Forelimb muscle (tissue), 1 donor: ENCODE data around the gene NHLRC2. TPM values are rescaled to one million over a fixed set of nuclear protein-coding genes. Genes with fewer than 3 reads are reported as not detected.

ENCODE experiments used
- DNase-seq: peaks from one replicate; pipeline ENCODE4 v3.0.0-alpha.2; 2013; ENCODE audit warnings: low read depth
- polyA plus RNA-seq: library from polyadenylated mRNA; unstranded; fragments of 120-200 nt; gene quantifications from one replicate; pipeline ENCODE4 v1.2.1, GENCODE V29; 2013; ENCODE audit not compliant: insufficient read length

The NHLRC2 gene
- polyA plus RNA-seq, 1 donor: 16.1 TPM

- DNase-seq: no peak
Measured at GRCh38 chr10:113865901-113866300, 11.4 kb downstream of the NHLRC2 start.

- DNase-seq: no peak
Measured at GRCh38 chr10:113866551-113867394, 12.3 kb downstream of the NHLRC2 start.

GRCh38 chr10:113867904-113868303 lies 13.4 kb downstream of the NHLRC2 start:
- DNase-seq: no peak

- no peak for DNase-seq
Measured at GRCh38 chr10:113869789-113870188, 15.3 kb downstream of the NHLRC2 start.

GRCh38 chr10:113872139-113873030 lies 17.9 kb downstream of the NHLRC2 start:
- DNase-seq: no peak

GRCh38 chr10:113875212-113875611 lies 20.8 kb downstream of the NHLRC2 start:
- DNase-seq: no peak

GRCh38 chr10:113876461-113876860 lies 22.0 kb downstream of the NHLRC2 start:
- no peak for DNase-seq

- no peak for DNase-seq
Measured at GRCh38 chr10:113879691-113880090, 25.2 kb downstream of the NHLRC2 start.

- DNase-seq: no peak
Measured at GRCh38 chr10:113880236-113880635, 25.8 kb downstream of the NHLRC2 start.

GRCh38 chr10:113882240-113882639 lies 27.8 kb downstream of the NHLRC2 start:
- no peak for DNase-seq

- DNase-seq: no peak
Measured at GRCh38 chr10:113889911-113890310, 35.5 kb downstream of the NHLRC2 start.

GRCh38 chr10:113890769-113891168 lies 36.3 kb downstream of the NHLRC2 start:
- DNase-seq: no peak

GRCh38 chr10:113891476-113891875 lies 37.0 kb downstream of the NHLRC2 start:
- DNase-seq: no peak

- DNase-seq: no peak
Measured at GRCh38 chr10:113893570-113893969, 39.1 kb downstream of the NHLRC2 start.

- no peak for DNase-seq
Measured at GRCh38 chr10:113894581-113894980, 40.1 kb downstream of the NHLRC2 start.

GRCh38 chr10:113895018-113895417 lies 40.6 kb downstream of the NHLRC2 start:
- DNase-seq: no peak

- no peak for DNase-seq
Measured at GRCh38 chr10:113897693-113898618, 43.5 kb downstream of the NHLRC2 start.

GRCh38 chr10:113899952-113900598 lies 45.6 kb downstream of the NHLRC2 start:
- DNase-seq: no peak

- DNase-seq: no peak
Measured at GRCh38 chr10:113905756-113906155, 51.3 kb downstream of the NHLRC2 start.

- no peak for DNase-seq
Measured at GRCh38 chr10:113907166-113907565, 52.7 kb downstream of the NHLRC2 start.

GRCh38 chr10:113908236-113908635 lies 53.8 kb downstream of the NHLRC2 start:
- DNase-seq: no peak
